GM19240 (cell line): ENCODE results near the gene ACE2.
"Not testable (repeated sequence)": the region's sequence is repeated elsewhere in the genome, so short reads cannot be mapped to it uniquely, and the experiment has no call there.

Experiments
- DNase-seq: peaks from one replicate; pipeline ENCODE4 v3.0.0; 2011; ENCODE audit warnings: low spot score; ENCODE audit not compliant: insufficient read length

ACE2 gene

DNA sequence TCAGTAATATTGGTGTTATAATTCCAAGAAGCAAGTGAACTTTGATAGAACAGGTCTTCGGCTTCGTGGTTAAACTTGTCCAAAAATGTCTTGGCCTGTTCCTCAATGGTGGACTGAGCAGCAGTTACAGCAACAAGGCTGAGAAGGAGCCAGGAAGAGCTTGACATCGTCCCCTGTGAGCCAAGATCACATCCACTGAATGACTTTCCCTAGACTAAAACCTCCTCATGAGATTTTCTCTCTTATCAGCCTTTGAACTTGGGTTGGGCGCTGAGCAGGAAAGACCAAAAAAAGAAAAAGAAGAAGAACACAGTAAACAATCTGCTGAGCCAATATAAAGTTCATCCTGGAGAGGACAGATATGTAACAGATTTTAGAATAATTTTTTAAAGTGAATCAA is at the start of gene ACE2:
Gene ACE2, minus strand, starts transcription at position 216 of the 400 bp plus-strand sequence. Its CDS starts 49 bp downstream, at position 167.
- DNase-seq = no peak

- not testable (repeated sequence) for DNase-seq
Measured at GRCh38 chrX:15647510-15647909, 46.8 kb upstream of the ACE2 start.

GRCh38 chrX:15646543-15646942 is 45.8 kb upstream of the ACE2 start:
- no peak for DNase-seq

GRCh38 chrX:15646031-15646430 is 45.3 kb upstream of the ACE2 start:
- DNase-seq = no peak

- no peak for DNase-seq
Measured at GRCh38 chrX:15645266-15645665, 44.5 kb upstream of the ACE2 start.

DNA sequence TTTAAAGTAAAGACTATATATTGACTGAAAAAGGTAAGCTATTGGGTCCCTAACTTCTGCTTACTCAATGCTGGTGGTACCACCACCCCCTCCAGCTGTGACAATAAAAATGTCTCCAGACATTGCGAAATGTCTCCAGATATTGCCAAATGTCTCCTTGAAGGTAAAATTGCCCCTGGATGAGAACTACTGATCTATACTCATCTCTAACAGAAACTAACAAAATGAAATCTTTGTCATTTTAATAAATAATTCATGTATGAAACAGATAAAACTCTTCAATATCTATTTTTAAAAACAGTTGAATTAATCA is 43.8 kb upstream of the ACE2 start:
- DNase-seq = no peak

- DNase-seq = no peak
Measured at GRCh38 chrX:15643786-15644559, 43.2 kb upstream of the ACE2 start.

DNA sequence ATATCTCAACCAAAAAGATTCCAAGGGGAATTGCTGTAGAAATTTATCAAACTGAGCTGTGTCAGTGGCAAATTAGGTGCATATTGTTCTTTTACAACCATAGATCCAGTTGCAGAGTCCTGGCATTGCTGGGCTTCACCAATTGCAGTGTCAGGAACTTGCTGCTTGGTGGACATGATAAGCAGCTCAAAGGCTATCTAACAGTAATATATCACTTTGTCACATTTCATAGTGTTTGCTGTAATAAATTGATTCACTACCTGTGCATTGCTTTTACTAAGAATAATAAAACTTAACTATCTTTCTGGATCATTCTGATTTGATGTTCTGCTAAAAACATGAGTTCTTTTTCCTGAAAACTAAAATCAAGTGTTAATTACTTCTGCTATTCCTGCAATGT is 30.9 kb upstream of the ACE2 start:
- DNase-seq = no peak

GRCh38 chrX:15623054-15623453 is 22.3 kb upstream of the ACE2 start:
- DNase-seq = no peak

GRCh38 chrX:15619053-15619755 is 18.4 kb upstream of the ACE2 start:
- DNase-seq = no peak

DNA sequence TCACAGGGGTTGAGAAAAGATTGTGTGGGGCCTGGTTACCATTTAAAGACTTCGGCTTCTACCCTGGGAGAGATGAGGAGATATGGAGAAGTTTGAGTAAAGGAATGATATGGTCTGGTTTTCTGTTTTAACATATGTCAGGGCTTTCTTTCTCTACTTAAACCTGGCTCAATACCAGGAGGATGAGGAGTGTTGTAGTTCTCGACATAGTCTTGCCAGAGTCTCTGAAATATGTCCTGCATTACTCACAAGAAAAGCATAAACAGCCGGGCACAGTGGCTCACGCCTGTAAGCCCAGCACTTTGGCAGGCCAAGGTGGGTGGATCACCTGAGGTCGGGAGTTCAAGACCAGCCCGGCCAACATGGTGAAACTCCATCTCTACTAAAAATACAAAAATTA is 16.4 kb upstream of the ACE2 start:
- no peak for DNase-seq

DNA sequence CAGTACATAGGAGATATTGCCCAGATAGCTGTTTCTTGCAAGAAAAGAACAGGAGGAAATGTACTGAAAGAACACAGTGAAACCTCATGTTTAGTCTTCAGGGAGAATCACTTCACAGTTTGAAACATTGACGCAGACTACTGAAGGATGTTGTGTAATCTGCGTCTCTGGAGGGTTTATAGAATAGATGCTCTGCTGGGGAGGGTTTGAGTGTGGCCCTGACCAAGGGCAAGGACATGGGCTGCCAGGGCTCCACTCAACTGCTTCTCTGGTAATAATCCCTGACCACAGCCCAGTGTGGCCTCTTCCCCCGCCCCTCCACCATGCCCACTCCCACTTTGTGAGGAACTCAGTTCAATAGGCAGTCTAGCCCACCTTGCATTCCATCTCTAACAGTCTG is 15.8 kb upstream of the ACE2 start:
- no peak for DNase-seq

- DNase-seq = no peak
Measured at GRCh38 chrX:15607067-15607466, 6.3 kb upstream of the ACE2 start.

DNA sequence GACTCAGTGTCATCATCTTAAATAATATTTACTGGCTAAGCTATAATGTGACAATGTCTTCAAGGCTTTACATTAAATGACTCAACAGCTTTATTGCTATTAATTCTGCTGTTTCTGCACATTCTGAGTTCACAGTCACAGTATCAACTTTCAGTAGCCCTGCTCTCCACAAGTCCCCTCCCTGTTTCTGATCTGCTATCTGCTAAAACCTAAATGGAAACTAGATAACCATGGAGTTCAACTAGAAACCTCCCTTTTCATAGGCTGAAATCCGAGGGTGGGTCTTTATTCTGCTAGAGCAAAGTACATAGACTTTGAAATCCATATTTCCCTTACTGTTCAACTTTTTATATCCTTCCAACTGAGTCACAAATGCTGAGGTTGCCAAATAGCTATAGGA is 5.4 kb upstream of the ACE2 start:
- DNase-seq = no peak

- DNase-seq = no peak
Measured at GRCh38 chrX:15605226-15605625, 4.5 kb upstream of the ACE2 start.

DNA sequence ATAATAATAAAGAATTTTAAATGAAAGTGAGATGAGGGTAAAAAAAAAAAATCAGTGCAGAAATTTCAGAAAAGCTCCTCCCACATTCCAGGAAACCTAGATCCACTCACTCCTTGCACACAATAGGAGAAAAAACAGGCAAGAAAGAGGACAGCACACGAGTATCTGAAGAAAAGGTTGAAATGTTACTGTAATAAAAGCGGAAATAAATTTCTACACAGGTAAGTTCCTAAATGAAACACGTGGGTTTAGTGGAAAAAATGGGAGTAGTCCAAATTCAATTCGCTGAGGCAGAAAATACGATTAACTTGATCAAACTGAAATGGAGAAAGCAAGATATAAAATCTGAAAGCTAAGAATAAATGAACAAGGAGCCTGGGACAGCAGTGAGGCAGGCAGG is 2.0 kb upstream of the ACE2 start:
- no peak for DNase-seq

DNA sequence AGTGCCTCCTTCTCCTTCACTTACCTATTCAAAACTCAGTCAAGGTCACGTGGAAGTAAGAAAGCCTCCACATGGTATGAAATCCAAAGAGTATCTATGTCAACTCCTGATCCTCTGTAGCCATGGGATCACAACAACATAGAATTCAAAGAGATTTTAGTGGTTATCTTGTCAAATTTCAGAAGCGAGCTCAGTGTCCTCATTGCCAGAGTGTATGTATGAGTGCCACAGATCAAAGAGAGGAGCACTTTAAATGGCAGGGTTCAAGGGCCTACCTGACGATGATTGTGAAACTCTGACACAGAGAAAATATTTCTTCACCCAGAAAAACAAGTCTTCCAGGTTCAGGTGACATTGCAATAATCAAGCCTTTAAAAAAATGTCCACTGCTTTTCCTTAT is 1.2 kb upstream of the ACE2 start:
- no peak for DNase-seq

DNA sequence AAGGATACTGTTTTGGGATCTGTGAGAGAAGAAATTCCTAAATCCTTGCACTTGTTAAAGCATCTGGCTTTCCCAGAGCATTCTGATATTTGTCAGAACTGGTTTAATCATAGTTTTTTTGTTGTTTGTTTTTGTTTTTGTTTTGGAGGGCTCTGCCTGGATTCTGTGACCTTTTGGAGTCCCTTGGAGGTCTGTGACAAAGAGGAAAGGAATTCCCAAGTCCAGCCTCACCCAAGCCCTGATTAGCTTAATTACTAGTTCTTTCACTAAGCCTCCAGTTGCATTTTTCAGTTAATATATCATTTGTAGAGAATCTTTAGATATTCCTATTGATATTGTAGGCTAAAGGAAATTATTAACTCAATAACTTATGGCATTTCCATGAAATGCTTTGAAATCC is 711 bp downstream of the ACE2 start:
- DNase-seq = no peak

DNA sequence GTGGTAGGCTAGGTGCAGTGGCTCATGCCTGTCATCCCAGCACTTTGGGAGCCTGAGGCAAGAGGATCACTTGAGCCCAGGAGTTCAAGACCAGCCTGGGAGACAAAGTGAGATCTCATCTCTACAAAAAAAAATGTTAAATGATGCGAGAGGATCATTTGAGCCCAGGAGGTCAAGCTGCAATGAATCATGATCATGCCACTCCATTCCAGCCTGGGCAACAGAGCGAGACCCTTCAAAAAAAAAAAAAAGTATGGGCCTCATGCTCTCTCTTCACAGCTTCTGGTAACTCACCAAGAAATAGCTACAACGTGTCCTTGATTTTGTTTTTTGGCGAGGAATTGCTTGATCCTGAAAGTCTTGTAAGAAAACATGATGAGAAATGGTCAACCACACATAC is 1.3 kb downstream of the ACE2 start:
- DNase-seq = no peak

- DNase-seq = no peak
Measured at GRCh38 chrX:15598026-15598425, 2.7 kb downstream of the ACE2 start.

DNA sequence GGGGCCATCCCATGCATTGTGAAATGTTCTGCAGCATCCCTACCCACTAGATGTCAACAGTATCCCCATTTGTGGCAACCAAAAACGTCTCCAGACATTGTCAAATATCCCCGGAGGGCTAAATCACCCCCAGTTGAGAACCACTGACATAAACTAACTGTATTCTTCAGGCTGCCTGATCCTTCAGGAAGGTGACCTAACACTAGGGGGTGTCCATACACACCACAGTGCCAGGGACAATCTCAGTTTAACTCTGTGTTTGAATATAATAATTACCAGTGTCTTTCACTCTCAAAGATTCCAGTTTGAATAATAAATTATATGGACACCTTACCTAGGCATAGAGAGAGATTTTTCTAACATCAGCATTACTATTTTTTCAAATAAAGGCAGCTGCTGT is 6.4 kb downstream of the ACE2 start:
- no peak for DNase-seq

- no peak for DNase-seq
Measured at GRCh38 chrX:15579778-15580747, 20.7 kb downstream of the ACE2 start.
